Dermis blood vessel endothelial cell (primary cell): ENCODE measurements around the gene ABCG4. TPM values are rescaled to one million over a fixed set of nuclear protein-coding genes. Genes with fewer than 3 reads are reported as not detected.

Source experiments
- DNase-seq: peaks from one replicate; pipeline ENCODE4 v3.0.0; 2010
- total RNA-seq: library from RNA; depleted of rRNA; stranded (reverse); fragments of >200 nt; gene quantifications from 2 replicates; pipeline ENCODE4 v1.2.3, GENCODE V29; 2014

Gene ABCG4
- total RNA-seq, 1 donor from 2014 or later = 0.17 TPM

DNA sequence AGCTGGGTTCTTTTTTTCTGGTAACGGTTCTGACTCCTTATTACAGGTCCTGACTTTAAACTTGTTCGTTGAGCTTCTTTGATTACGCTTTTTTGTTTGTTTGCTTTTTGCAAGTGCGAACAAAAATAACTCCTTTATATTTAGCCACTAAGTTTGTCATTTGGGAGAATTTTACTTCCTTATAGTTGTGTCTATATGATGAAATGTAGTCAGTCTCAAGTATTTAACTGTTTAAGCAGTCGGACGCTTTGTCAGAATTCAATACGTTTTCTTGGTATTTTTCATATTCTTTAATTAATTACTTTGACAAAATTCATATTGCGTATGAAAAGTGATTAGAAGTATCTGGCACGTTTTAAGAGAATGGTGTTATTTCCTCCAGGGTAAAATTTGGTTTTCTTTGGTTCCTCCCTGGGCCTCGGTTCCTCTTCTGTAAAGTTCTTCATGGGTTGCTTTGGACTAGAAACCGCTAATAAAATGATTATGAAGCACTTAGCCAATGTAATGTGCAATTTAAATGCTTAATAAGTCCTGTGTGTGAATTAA is 58.6 kb downstream of the ABCG4 start:
- no peak for DNase-seq

GRCh38 chr11:119209186-119209585 is 60.3 kb downstream of the ABCG4 start:
- DNase-seq = no peak

- no peak for DNase-seq
These were observed 61.2 kb downstream of the ABCG4 start for GRCh38 chr11:119210050-119210449.

Other genes with a start within 250 kb of the ABCG4 start
- gene BCL9L, start 223.1 kb upstream of the ABCG4 start, total RNA-seq = 7.1 and 18.8 TPM in 2 replicates
- gene UPK2, start 192.8 kb upstream of the ABCG4 start, total RNA-seq = not detected in 2 replicates
- gene FOXR1, start 177.3 kb upstream of the ABCG4 start, total RNA-seq = not detected in 2 replicates
- 9.7 and 21.6 TPM in 2 replicates for gene CENATAC, start 150.9 kb upstream of the ABCG4 start, total RNA-seq
- gene RPS25, start 130.7 kb upstream of the ABCG4 start, total RNA-seq = 1,092 and 1,791 TPM in 2 replicates
- 90.2 and 116 TPM in 2 replicates for gene TRAPPC4, start 130.3 kb upstream of the ABCG4 start, total RNA-seq
- gene SLC37A4, start 118.2 kb upstream of the ABCG4 start, total RNA-seq = 18.4 and 27.3 TPM in 2 replicates
- 194 and 353 TPM in 2 replicates for gene HYOU1, start 91.8 kb upstream of the ABCG4 start, total RNA-seq
- 24.6 and 25.7 TPM in 2 replicates for gene VPS11, start 81.2 kb upstream of the ABCG4 start, total RNA-seq
- gene HMBS, start 64.2 kb upstream of the ABCG4 start, total RNA-seq = 3.4 and 11.2 TPM in 2 replicates
- 21.3 and 50.6 TPM in 2 replicates for gene DPAGT1, start 47.2 kb upstream of the ABCG4 start, total RNA-seq
- 2.2 and 5.6 TPM in 2 replicates for gene C2CD2L, start 41.7 kb upstream of the ABCG4 start, total RNA-seq
- 14.8 and 19.2 TPM in 2 replicates for gene HINFP, start 27.5 kb upstream of the ABCG4 start, total RNA-seq
- 18.4 and 22.0 TPM in 2 replicates for gene NLRX1, start 19.7 kb downstream of the ABCG4 start, total RNA-seq
- gene NHERF4, start 36.4 kb downstream of the ABCG4 start, total RNA-seq = not detected in 2 replicates
- 13.8 and 22.8 TPM in 2 replicates for gene CBL, start 57.3 kb downstream of the ABCG4 start, total RNA-seq
- 1,172 and 1,718 TPM in 2 replicates for gene MCAM, start 168.1 kb downstream of the ABCG4 start, total RNA-seq
- 3.2 and 16.8 TPM in 2 replicates for gene RNF26, start 185.5 kb downstream of the ABCG4 start, total RNA-seq
- 60.2 and 127 TPM in 2 replicates for gene C1QTNF5, start 191.8 kb downstream of the ABCG4 start, total RNA-seq
- gene MFRP, start 197.7 kb downstream of the ABCG4 start, total RNA-seq = not detected in 2 replicates
- 0.33 and 1.2 TPM in 2 replicates for gene USP2, start 232.6 kb downstream of the ABCG4 start, total RNA-seq